Tibial artery (tissue), 4 donors: ENCODE measurements around the gene PIGU.

ENCODE experiments used
- DNase-seq, 2 donors: peaks; one replicate each; pipeline ENCODE4 v3.0.0-alpha.2; 2019
- H3K27ac ChIP-seq, 2 donors: fragments of 200-600 bp; sonication (generic) in 1 of 2; 1 replicate in 1 of 2; 2 replicates in 1 of 2; pipeline ENCODE4 v1.5.1; 2018 to 2019; ENCODE audit warnings: mild to moderate bottlenecking in 1 of 2
- H3K27me3 ChIP-seq, 2 donors: fragments of 200-600 bp; sonication (generic) in 1 of 2; one replicate each; pipeline versions ENCODE4 v1.5.1 to v1.6.0; 2016 to 2019
- H3K36me3 ChIP-seq, 3 donors: fragments of 200-600 bp; sonication (generic) in 2 of 3; one replicate each; pipeline ENCODE4 v1.5.1; 2016 to 2019; ENCODE audit warnings: mild to moderate bottlenecking in 2 of 3
- H3K4me1 ChIP-seq, 4 donors: fragments of 200-600 bp; sonication (generic) in 2 of 4; 1 replicate in 3 of 4; 2 replicates in 1 of 4; pipeline ENCODE4 v1.5.1; 2016 to 2019
- H3K4me3 ChIP-seq, 2 donors: fragments of 200-600 bp; sonication (generic) in 1 of 2; 1 replicate in 1 of 2; 2 replicates in 1 of 2; pipeline ENCODE4 v1.5.1; 2018 to 2019; ENCODE audit warnings: mild to moderate bottlenecking in 2 of 2
- H3K9me3 ChIP-seq, 3 donors: fragments of 200-600 bp; sonication (generic) in 1 of 3; one replicate each; pipeline ENCODE4 v1.5.1; 2016 to 2019
- intact Hi-C: fragments of 100-400 bp; cut with DNase I; formaldehyde crosslinking; loops from one replicate; pipeline ENCODE4 v1.15.0; 2023; ENCODE audit warnings: low total_unique reads
- TF ChIP-seq, protein P1 (sequence below), 2 experiments: fragments of 200-600 bp in 1 of 2; fragments of 450-650 bp in 1 of 2; IDR thresholded peaks; one replicate each; pipeline ENCODE4 v1.5.1; 2017 to 2019; ENCODE audit warnings: antibody characterized with exemption in 2 of 2, mild to moderate bottlenecking in 1 of 2, moderate library complexity in 1 of 2

Gene PIGU

DNA sequence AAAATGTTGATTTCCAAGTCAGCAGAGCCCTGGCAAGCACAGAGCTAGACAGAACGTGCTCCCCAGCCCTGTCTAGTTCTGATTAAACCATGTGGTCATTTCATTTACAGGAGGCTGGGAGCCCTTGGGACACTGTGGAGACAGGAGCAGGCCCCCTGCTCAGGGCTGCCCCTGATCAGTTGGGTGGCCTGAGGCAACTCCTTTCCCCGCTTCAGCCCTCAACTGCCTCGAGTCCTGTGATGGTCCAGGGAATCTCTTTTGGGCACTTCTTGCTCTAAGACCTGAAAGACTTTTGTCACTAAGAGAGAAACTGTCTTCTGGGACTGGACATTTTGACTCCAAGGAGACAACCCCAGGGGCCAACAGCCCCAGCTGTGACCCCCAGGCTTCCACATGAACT is 147.2 kb downstream of the PIGU start:
- Histone ChIP-seq H3K4me3 (no peak overlapping the region), H3K4me1 (peaks cover 0 to 49% (median 36%) of the 10 kb centered on the region in 4 donors), H3K27me3 (no peaks in the 10 kb centered on the region), H3K9me3 (no peaks in the 10 kb centered on the region), H3K27ac (peak overlapping the region in 1 of 2 donors; percentile 18), H3K36me3 (peaks cover 53 to 80% (median 71%) of the 10 kb centered on the region in 3 donors)
- DNase-seq: peak; percentile 16 to 57
- intact Hi-C loops: no loop called here
- TF ChIP-seq, protein P1, sequence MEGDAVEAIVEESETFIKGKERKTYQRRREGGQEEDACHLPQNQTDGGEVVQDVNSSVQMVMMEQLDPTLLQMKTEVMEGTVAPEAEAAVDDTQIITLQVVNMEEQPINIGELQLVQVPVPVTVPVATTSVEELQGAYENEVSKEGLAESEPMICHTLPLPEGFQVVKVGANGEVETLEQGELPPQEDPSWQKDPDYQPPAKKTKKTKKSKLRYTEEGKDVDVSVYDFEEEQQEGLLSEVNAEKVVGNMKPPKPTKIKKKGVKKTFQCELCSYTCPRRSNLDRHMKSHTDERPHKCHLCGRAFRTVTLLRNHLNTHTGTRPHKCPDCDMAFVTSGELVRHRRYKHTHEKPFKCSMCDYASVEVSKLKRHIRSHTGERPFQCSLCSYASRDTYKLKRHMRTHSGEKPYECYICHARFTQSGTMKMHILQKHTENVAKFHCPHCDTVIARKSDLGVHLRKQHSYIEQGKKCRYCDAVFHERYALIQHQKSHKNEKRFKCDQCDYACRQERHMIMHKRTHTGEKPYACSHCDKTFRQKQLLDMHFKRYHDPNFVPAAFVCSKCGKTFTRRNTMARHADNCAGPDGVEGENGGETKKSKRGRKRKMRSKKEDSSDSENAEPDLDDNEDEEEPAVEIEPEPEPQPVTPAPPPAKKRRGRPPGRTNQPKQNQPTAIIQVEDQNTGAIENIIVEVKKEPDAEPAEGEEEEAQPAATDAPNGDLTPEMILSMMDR (IDR thresholded peaks at IDR 0.05): no peak

DNA sequence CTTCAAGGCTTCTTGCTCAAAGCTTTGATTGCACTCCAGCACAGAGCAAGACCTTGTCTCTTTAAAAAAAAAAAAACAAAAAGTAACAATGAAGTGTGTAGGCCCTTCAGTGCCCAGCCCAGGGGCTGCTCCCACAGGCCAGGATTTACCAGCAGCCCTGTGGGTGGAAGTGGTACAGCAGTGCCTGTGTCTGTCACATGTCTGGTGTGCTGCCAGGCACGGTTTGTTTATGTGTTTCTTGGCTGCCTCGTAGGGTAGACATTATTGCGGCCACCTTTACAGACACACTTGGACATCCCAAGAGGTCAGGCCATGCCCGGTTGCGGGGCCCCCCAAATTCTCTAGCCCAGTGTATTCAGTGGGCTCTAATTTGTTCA is 148.0 kb downstream of the PIGU start:
- peaks cover 0 to 54% (median 41%) of the 10 kb centered on the region in 4 donors for H3K4me1 ChIP-seq
- no peaks in the 10 kb centered on the region for H3K27me3 ChIP-seq
- no peaks in the 10 kb centered on the region for H3K9me3 ChIP-seq
- intact Hi-C loops: no loop called here
- peak overlapping the region; percentile 18 to 50 for H3K27ac ChIP-seq
- peak; percentile 45 to 81 for DNase-seq
- TF ChIP-seq, protein P1 (IDR thresholded peaks at IDR 0.05): peak; percentile 28 to 35
- no peak overlapping the region for H3K4me3 ChIP-seq
- peaks cover 45 to 71% (median 63%) of the 10 kb centered on the region in 3 donors for H3K36me3 ChIP-seq

DNA sequence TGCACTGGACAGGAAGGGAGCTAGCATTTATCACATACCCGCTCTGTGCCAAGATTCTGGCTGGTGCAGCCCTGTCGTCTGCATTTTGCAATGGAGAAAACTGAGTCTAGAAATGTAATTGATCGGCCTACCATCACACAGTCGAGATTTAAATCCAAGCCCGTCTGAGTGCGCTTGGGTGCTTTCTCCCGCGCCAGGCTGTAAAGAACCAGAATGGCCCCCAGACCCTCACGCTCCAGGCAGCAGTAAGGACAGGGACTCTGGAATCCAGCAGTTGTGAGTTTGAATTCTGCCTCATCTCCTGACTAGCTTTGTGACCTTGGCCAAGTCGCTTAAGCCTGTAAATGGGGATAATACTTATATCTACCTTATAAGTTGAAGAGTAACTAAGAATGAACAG is 149.9 kb downstream of the PIGU start:
- DNase-seq: peak in 1 of 2 donors; percentile 42
- intact Hi-C loops: no loop called here
- Histone ChIP-seq H3K27me3 (no peaks in the 10 kb centered on the region), H3K4me3 (no peak overlapping the region), H3K4me1 (peaks cover 0 to 72% (median 56%) of the 10 kb centered on the region in 4 donors), H3K27ac (peak overlapping the region in 1 of 2 donors; percentile 57), H3K36me3 (peaks cover 31 to 56% (median 44%) of the 10 kb centered on the region in 3 donors), H3K9me3 (no peaks in the 10 kb centered on the region)
- TF ChIP-seq, protein P1 (IDR thresholded peaks at IDR 0.05): no peak

DNA sequence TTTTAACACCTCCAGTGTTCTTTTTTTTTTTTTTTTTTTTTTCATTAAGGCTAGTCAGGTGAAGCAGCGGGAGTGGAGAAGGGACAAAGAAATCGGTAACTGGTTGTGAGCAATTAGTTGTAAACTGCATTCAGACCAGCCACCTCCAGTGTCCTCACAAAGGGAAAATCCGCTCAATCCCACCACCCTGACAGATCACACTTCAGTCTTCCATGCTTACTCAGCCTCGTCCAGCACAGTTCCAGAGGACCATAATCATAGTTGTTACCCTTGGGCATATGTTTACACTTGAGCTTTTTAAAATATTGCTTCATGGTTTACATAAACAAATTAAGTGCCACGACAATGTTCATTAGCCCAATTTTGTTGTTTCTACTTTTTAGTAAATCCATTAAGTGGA is 150.4 kb downstream of the PIGU start:
- Histone ChIP-seq H3K9me3 (no peaks in the 10 kb centered on the region), H3K27me3 (no peaks in the 10 kb centered on the region), H3K4me1 (peaks cover 0 to 77% (median 58%) of the 10 kb centered on the region in 4 donors), H3K27ac (peak overlapping the region; percentile 57 to 62), H3K36me3 (peaks cover 31 to 50% (median 42%) of the 10 kb centered on the region in 3 donors), H3K4me3 (no peak overlapping the region)
- DNase-seq: peak in 1 of 2 donors; percentile 23
- intact Hi-C loops: no loop called here
- TF ChIP-seq, protein P1 (IDR thresholded peaks at IDR 0.05): no peak

DNA sequence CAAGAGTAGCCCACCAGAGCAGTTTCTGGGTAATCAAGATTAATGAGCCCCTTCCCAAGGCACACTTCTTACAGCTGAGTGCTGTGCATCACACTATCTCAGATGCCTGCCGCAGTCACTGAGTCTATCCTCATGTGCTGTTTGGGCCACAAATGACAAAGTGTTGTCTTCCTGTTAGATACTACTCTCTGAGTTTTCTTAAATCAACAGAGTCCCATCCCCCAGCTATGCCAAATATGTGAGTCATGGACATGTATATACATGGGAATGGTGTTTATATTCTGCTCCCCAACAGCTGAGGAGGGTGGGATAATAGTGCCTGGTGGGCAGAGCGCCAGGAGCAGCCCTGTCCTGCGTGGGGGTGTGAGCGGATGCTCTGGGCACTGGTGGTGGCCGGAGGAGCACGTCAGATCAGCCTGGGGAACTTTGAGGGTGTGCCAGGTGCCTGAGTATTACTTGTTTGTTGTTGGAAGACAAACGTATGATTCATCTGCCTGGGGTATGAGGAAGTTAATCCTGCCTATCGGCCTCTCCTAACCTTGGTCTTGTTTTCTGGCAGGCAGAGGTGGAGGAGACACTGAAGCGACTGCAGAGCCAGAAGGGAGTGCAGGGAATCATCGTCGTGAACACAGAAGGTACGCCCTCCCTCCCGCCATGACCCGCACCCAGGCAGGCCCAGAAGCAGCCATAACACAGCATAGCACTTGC is 151.0 kb downstream of the PIGU start:
- peak overlapping the region; percentile 57 to 62 for H3K27ac ChIP-seq
- no peak overlapping the region for H3K4me3 ChIP-seq
- H3K9me3 ChIP-seq: no peaks in the 10 kb centered on the region
- peak; percentile 85 to 90 for DNase-seq
- peaks cover 0 to 80% (median 58%) of the 10 kb centered on the region in 4 donors for H3K4me1 ChIP-seq
- intact Hi-C loops: no loop called here
- H3K36me3 ChIP-seq: peaks cover 31 to 48% (median 42%) of the 10 kb centered on the region in 3 donors
- H3K27me3 ChIP-seq: no peaks in the 10 kb centered on the region
- TF ChIP-seq, protein P1 (IDR thresholded peaks at IDR 0.05): no peak
